ENCODE results near the gene RAB34. TPM values are rescaled to one million over a fixed set of nuclear protein-coding genes. Genes with fewer than 3 reads are reported as not detected.

Gene RAB34
- total RNA-seq, 6 experiments from 2014 or later = 161 to 219 (median 192) TPM

DNA sequence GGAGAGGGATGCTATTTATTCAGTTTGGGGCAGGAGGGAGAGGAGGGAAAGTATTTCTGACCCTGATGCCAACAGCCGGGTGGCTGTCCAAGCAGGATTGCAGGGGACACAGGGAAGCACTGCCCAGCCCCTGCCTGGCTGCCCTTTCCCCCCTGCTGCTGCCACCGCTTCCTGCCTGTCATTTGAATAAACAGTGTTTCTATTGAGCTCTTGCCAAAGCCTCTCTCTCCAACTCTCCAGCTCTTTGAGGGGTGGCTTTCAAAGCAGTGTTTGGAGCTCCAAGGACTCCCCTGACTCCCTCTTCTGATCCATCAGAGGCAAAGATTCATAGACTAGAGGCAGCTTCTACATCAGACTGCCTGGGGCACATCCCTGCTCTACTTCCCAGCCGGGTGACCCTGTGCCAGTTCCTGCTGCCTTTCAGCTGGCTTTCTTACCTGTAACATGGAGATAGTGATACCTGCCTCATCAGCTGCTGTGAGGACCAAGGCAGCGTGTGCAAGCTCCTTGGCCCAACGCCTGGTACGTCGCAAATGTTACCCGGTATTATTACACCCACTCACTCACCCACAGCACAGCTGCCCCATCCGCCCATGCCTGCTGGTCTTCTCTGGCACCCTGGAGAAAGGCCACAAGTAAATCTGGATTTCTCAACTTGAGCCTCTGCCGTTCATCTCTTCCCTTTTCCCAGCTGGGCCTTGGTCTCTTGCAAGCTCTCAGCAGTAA, 15.5 kb downstream of the RAB34 start:
- H3K4me1 Mint-ChIP-seq (ENCODE audit: low read depth) = no peaks in the 10 kb centered on the region
- no peak overlapping the region; the same call in 1 of the 2 replicates for H3K27ac Mint-ChIP-seq
- no peaks in the 10 kb centered on the region; the same call in 1 of the 2 replicates for H3K27me3 Mint-ChIP-seq (ENCODE audit: insufficient read depth)
- H3K4me3 Mint-ChIP-seq = no peak overlapping the region
- no peaks in the 10 kb centered on the region for H3K9me3 Mint-ChIP-seq
- TF ChIP-seq, protein P1, sequence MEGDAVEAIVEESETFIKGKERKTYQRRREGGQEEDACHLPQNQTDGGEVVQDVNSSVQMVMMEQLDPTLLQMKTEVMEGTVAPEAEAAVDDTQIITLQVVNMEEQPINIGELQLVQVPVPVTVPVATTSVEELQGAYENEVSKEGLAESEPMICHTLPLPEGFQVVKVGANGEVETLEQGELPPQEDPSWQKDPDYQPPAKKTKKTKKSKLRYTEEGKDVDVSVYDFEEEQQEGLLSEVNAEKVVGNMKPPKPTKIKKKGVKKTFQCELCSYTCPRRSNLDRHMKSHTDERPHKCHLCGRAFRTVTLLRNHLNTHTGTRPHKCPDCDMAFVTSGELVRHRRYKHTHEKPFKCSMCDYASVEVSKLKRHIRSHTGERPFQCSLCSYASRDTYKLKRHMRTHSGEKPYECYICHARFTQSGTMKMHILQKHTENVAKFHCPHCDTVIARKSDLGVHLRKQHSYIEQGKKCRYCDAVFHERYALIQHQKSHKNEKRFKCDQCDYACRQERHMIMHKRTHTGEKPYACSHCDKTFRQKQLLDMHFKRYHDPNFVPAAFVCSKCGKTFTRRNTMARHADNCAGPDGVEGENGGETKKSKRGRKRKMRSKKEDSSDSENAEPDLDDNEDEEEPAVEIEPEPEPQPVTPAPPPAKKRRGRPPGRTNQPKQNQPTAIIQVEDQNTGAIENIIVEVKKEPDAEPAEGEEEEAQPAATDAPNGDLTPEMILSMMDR (IDR thresholded peaks at IDR 0.05) = no peak
- H3K36me3 Mint-ChIP-seq (ENCODE audit: low read depth) = peaks cover 26% of the 10 kb centered on the region
- DNase-seq = no peak

GRCh38 chr17:28700830-28701492, 16.7 kb downstream of the RAB34 start:
- no peak overlapping the region for H3K4me3 Mint-ChIP-seq
- H3K36me3 Mint-ChIP-seq (ENCODE audit: low read depth) = peaks cover 26% of the 10 kb centered on the region

GRCh38 chr17:28700278-28700677, 17.4 kb downstream of the RAB34 start:
- no peaks in the 10 kb centered on the region for H3K9me3 Mint-ChIP-seq
- TF ChIP-seq, protein P1 (IDR thresholded peaks at IDR 0.05) = no peak
- peaks cover 26% of the 10 kb centered on the region for H3K36me3 Mint-ChIP-seq (ENCODE audit: low read depth)
- H3K27ac Mint-ChIP-seq = no peak overlapping the region
- no peak overlapping the region for H3K4me3 Mint-ChIP-seq
- DNase-seq = no peak
- H3K4me1 Mint-ChIP-seq (ENCODE audit: low read depth) = no peaks in the 10 kb centered on the region
- H3K27me3 Mint-ChIP-seq (ENCODE audit: insufficient read depth) = no peaks in the 10 kb centered on the region; the same call in 1 of the 2 replicates

More at GRCh38 chr17:28700830-28701492, 16.7 kb downstream of the RAB34 start:
- Mint-ChIP-seq H3K4me1 (ENCODE audit: low read depth) (no peaks in the 10 kb centered on the region), H3K27me3 (ENCODE audit: insufficient read depth) (no peaks in the 10 kb centered on the region; the same call in 1 of the 2 replicates), H3K9me3 (no peaks in the 10 kb centered on the region), H3K27ac (no peak overlapping the region)
- TF ChIP-seq, protein P1 (IDR thresholded peaks at IDR 0.05) = no peak
- no peak for DNase-seq

DNA sequence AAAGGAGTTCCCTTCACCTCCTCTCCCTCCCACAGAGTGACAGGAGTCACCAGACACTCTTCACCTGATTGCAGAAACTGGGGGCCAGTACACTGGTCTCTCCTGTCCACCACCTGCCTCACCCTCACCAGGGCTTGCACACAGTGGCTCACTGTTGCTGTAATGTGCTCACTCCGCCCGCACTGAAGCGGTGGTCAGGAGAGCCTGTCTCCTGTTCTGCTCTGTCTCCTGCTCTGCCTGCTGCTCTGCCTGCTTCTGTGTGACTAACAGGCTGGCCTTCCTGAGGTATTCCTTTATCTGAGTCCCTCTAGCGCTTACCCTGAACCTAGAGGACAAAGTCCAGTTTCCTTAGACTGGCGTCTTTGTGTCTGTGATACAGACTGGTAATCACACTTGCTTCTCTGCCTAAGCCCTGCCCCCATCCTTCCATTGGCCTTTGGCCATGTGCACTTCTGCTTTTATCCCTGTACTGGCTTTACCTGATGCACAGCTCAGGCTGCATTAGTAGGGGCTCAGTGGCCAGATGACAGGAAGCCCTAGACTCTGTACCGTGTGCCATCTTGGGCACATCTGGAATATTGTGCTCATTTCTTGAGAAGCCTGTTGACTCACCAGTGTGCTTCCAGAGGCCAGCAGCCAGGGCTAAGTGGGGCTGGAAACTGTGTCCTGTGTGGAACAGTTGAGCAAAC, 19.3 kb downstream of the RAB34 start:
- Mint-ChIP-seq H3K27me3 (ENCODE audit: insufficient read depth) (no peaks in the 10 kb centered on the region; the same call in 1 of the 2 replicates), H3K4me3 (no peak overlapping the region), H3K9me3 (no peaks in the 10 kb centered on the region), H3K27ac (no peak overlapping the region), H3K4me1 (ENCODE audit: low read depth) (no peaks in the 10 kb centered on the region), H3K36me3 (ENCODE audit: low read depth) (peaks cover 36% of the 10 kb centered on the region)
- no peak for DNase-seq
- TF ChIP-seq, protein P1 (IDR thresholded peaks at IDR 0.05) = no peak

DNA sequence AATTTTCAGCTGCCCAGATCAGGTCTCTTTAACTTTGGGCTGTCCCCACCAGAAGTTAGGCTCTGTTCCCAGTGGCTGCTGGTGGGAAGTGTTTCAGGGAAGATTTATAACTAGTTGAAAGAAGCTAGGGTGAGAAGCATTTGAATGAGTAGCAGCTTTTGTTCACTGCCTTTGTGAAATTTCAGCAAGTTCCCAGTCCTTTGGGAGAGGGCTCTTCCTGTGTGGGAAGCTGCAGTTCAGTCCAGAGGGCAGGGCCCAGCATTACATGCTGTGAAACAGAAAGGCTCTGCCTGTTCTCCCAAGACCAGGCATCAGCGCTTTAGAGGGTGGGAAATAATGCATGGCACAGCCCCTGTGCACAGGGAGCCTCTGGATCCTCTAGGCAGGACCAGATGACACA, 23.8 kb downstream of the RAB34 start:
- H3K9me3 Mint-ChIP-seq = no peaks in the 10 kb centered on the region
- H3K36me3 Mint-ChIP-seq (ENCODE audit: low read depth) = peaks cover 35% of the 10 kb centered on the region
- H3K4me3 Mint-ChIP-seq = no peak overlapping the region
- DNase-seq = no peak
- TF ChIP-seq, protein P1 (IDR thresholded peaks at IDR 0.05) = no peak
- H3K4me1 Mint-ChIP-seq (ENCODE audit: low read depth) = no peaks in the 10 kb centered on the region
- no peak overlapping the region; the same call in 1 of the 2 replicates for H3K27ac Mint-ChIP-seq
- H3K27me3 Mint-ChIP-seq (ENCODE audit: insufficient read depth) = no peaks in the 10 kb centered on the region

Data from HFFc6 (cell line).